H1 (cell line): ENCODE data around the gene RABEPK. TPM values are rescaled to one million over a fixed set of nuclear protein-coding genes. Genes with fewer than 3 reads are reported as not detected.

Experiments
- CHD7 ChIP-seq: fragments of 300-600 bp; sonication (generic); IDR thresholded peaks from 2 replicates; pipeline ENCODE4 v1.7.1; 2012; ENCODE audit warnings: low read length, moderate library complexity, mild to moderate bottlenecking, inconsistent platforms; ENCODE audit not compliant: insufficient replicate concordance
- CREB1 ChIP-seq: IDR thresholded peaks from 2 replicates; pipeline ENCODE4 v1.6.1; 2012; ENCODE audit warnings: inconsistent platforms
- CTBP2 ChIP-seq: IDR thresholded peaks from 2 replicates; pipeline ENCODE4 v1.7.0; 2011; ENCODE audit warnings: borderline replicate concordance, mild to moderate bottlenecking, moderate library complexity, mixed read lengths, low read length; ENCODE audit not compliant: insufficient read depth, insufficient read length
- EZH2 ChIP-seq: fragments of 200-600 bp; sonication (generic); IDR thresholded peaks from 2 replicates; pipeline ENCODE4 v1.7.1; 2012; ENCODE audit warnings: low read depth, mild to moderate bottlenecking, moderate library complexity, low read length, inconsistent platforms; ENCODE audit not compliant: severe bottlenecking
- HDAC2 ChIP-seq, 2 experiments: fragments of 300-600 bp in 1 of 2; sonication (generic) in 1 of 2; IDR thresholded peaks; 2 replicates each; pipeline ENCODE4 v1.6.1; 2011 to 2012; ENCODE audit warnings: low read depth in 2 of 2, low read length in 2 of 2, mild to moderate bottlenecking in 2 of 2, moderate library complexity in 2 of 2, borderline replicate concordance in 1 of 2, inconsistent platforms in 1 of 2
- HDAC6 ChIP-seq: IDR thresholded peaks from one replicate; pipeline ENCODE4 v1.7.1; 2012; ENCODE audit warnings: low read depth, mild to moderate bottlenecking, inconsistent platforms, low read length, moderate library complexity
- JUND ChIP-seq: IDR thresholded peaks from 2 replicates; pipeline ENCODE4 v1.6.1; 2011; ENCODE audit warnings: mild to moderate bottlenecking, improper control_type of control experiment, low read length
- PHF8 ChIP-seq: fragments of 200-600 bp; sonication (generic); conservative IDR thresholded peaks from 2 replicates; pipeline ENCODE4 v1.7.1; 2012; ENCODE audit warnings: low read depth, mild to moderate bottlenecking, inconsistent platforms, low read length, moderate library complexity
- POLR2A ChIP-seq, 2 experiments: IDR thresholded peaks; 1 replicate in 1 of 2; 2 replicates in 1 of 2; pipeline ENCODE4 v1.6.1; 2011; ENCODE audit warnings: low read depth in 2 of 2, low read length in 2 of 2, mild to moderate bottlenecking in 2 of 2; ENCODE audit errors: control extremely low read depth in 1 of 2
- RBBP5 ChIP-seq: IDR thresholded peaks from 2 replicates; pipeline ENCODE4 v1.7.1; 2012; ENCODE audit warnings: low read depth, mild to moderate bottlenecking, inconsistent platforms, low read length, moderate library complexity, borderline replicate concordance
- SP2 ChIP-seq: IDR thresholded peaks from 2 replicates; pipeline ENCODE4 v1.6.1; 2012; ENCODE audit warnings: mild to moderate bottlenecking, low read length, inconsistent platforms
- polyA plus RNA-seq, 7 experiments: library from polyadenylated mRNA; depleted of rRNA in 3 of 7; stranded (reverse) in 5 of 7; unstranded in 2 of 7; fragments of >200 nt in 5 of 7; fragments of 200-250 nt in 2 of 7; gene quantifications; 1 replicate in 5 of 7; 2 replicates in 1 of 7; 4 replicates in 1 of 7; pipeline versions ENCODE4 v1.2.1 to v1.2.3, GENCODE V29; 2011 to 2013; ENCODE audit warnings: missing spikeins in 2 of 7, mixed read lengths in 2 of 7
- total RNA-seq: library from RNA; stranded (reverse); fragmentation: NEBNext Ultra II Directional; extraction: Animal tissue kit (Norgen Biotek cat#: 25700); gene quantifications from 2 replicates; pipeline ENCODE4 v1.2.1, GENCODE V29; 2021

RABEPK gene
- total and polyA plus RNA-seq, 2 of the 8 experiments (the other 6 are each of a cell fraction or from before 2014, with no cell fraction given) = 26.3 to 34.3 TPM

- TF ChIP-seq CHD7 = no peak
- TF ChIP-seq RBBP5 = no peak
- no peak for TF ChIP-seq CTBP2
- no peak for TF ChIP-seq HDAC2 (IDR thresholded peaks at IDR 0.05; ENCODE audit: borderline replicate concordance in 1 of 2, low read depth in 2 of 2, low read length in 2 of 2)
- TF ChIP-seq JUND = no peak
- no peak for TF ChIP-seq EZH2
- no peak for TF ChIP-seq CREB1
- no peak for TF ChIP-seq PHF8
- TF ChIP-seq HDAC6 = no peak
- no peak for TF ChIP-seq SP2
- TF ChIP-seq POLR2A (IDR thresholded peaks at IDR 0.05; ENCODE audit: control extremely low read depth in 1 of 2, low read depth in 2 of 2, low read length in 2 of 2) = no peak
Observed at GRCh38 chr9:125243792-125244260, 43.5 kb downstream of the RABEPK start (continued).
